GM12891 (cell line): Measurements from ENCODE around the gene HDAC8.

Source experiments
- POLR2A ChIP-seq: IDR thresholded peaks from 2 replicates; pipeline ENCODE4 v1.6.1; 2011; ENCODE audit warnings: low read depth, low read length, control low read depth
- POLR2AphosphoS5 ChIP-seq: IDR thresholded peaks from 2 replicates; pipeline ENCODE4 v1.6.1; 2011; ENCODE audit warnings: low read depth, low read length, control low read depth
- TAF1 ChIP-seq: IDR thresholded peaks from 2 replicates; pipeline ENCODE4 v1.6.1; 2011; ENCODE audit warnings: low read depth, low read length, control low read depth

GRCh38 chrX:72576141-72576894 is 3.7 kb upstream of the HDAC8 start:
- TF ChIP-seq POLR2A, result no peak
- TF ChIP-seq TAF1, result no peak
- TF ChIP-seq POLR2AphosphoS5, result no peak
